Mucosa of stomach (tissue), 1 donor: ENCODE results near the gene PTPRC.

Experiments
- H3K27me3 ChIP-seq: one replicate; pipeline ENCODE4 v1.7.0; 2013; ENCODE audit warnings: mild to moderate bottlenecking, low read length; ENCODE audit not compliant: control insufficient read depth, insufficient read depth
- H3K36me3 ChIP-seq: one replicate; pipeline ENCODE4 v1.7.0; 2013; ENCODE audit warnings: low read length; ENCODE audit not compliant: control insufficient read depth, insufficient read depth
- H3K4me1 ChIP-seq: one replicate; pipeline ENCODE4 v1.7.0; 2013; ENCODE audit warnings: mild to moderate bottlenecking, low read length; ENCODE audit not compliant: control insufficient read depth, insufficient read depth
- H3K4me3 ChIP-seq: one replicate; pipeline ENCODE4 v1.7.0; 2013; ENCODE audit warnings: low read length
- H3K9ac ChIP-seq: one replicate; pipeline ENCODE4 v1.7.0; 2013; ENCODE audit warnings: mild to moderate bottlenecking, low read length, moderate library complexity
- H3K9me3 ChIP-seq: one replicate; pipeline ENCODE4 v1.7.0; 2013; ENCODE audit warnings: mild to moderate bottlenecking, low read length, moderate library complexity; ENCODE audit not compliant: control insufficient read depth
- donor health status: Pancreatic carcinoma.

PTPRC gene

GRCh38 chr1:198734323-198735008 is 95.6 kb downstream of the PTPRC start:
- Histone ChIP-seq H3K36me3 (no peaks in the 10 kb centered on the region), H3K9ac (no peak overlapping the region), H3K27me3 (no peaks in the 10 kb centered on the region), H3K9me3 (no peaks in the 10 kb centered on the region), H3K4me1 (no peaks in the 10 kb centered on the region), H3K4me3 (no peak overlapping the region)

GRCh38 chr1:198741744-198742143 is 102.9 kb downstream of the PTPRC start:
- Histone ChIP-seq H3K4me1 (no peaks in the 10 kb centered on the region), H3K27me3 (no peaks in the 10 kb centered on the region), H3K9me3 (no peaks in the 10 kb centered on the region), H3K9ac (no peak overlapping the region), H3K4me3 (no peak overlapping the region), H3K36me3 (no peaks in the 10 kb centered on the region)

GRCh38 chr1:198747127-198747526 is 108.3 kb downstream of the PTPRC start:
- Histone ChIP-seq H3K9me3 (no peaks in the 10 kb centered on the region), H3K36me3 (no peaks in the 10 kb centered on the region), H3K9ac (no peak overlapping the region), H3K4me3 (no peak overlapping the region), H3K4me1 (no peaks in the 10 kb centered on the region), H3K27me3 (no peaks in the 10 kb centered on the region)

- H3K4me3 ChIP-seq = no peak overlapping the region
- H3K9ac ChIP-seq = no peak overlapping the region
- no peaks in the 10 kb centered on the region for H3K27me3 ChIP-seq
- H3K36me3 ChIP-seq = no peaks in the 10 kb centered on the region
- no peaks in the 10 kb centered on the region for H3K9me3 ChIP-seq
- H3K4me1 ChIP-seq = no peaks in the 10 kb centered on the region
Observed at GRCh38 chr1:198749279-198749678, 110.4 kb downstream of the PTPRC start.

- no peaks in the 10 kb centered on the region for H3K27me3 ChIP-seq
- no peak overlapping the region for H3K4me3 ChIP-seq
- no peaks in the 10 kb centered on the region for H3K36me3 ChIP-seq
- no peaks in the 10 kb centered on the region for H3K9me3 ChIP-seq
- no peaks in the 10 kb centered on the region for H3K4me1 ChIP-seq
- no peak overlapping the region for H3K9ac ChIP-seq
Observed at GRCh38 chr1:198750081-198750480, 111.2 kb downstream of the PTPRC start.

GRCh38 chr1:198751741-198752140 is 112.9 kb downstream of the PTPRC start:
- H3K4me3 ChIP-seq = no peak overlapping the region
- H3K27me3 ChIP-seq = no peaks in the 10 kb centered on the region
- no peaks in the 10 kb centered on the region for H3K4me1 ChIP-seq
- H3K9ac ChIP-seq = no peak overlapping the region
- no peaks in the 10 kb centered on the region for H3K9me3 ChIP-seq
- H3K36me3 ChIP-seq = no peaks in the 10 kb centered on the region

- Histone ChIP-seq H3K9ac (no peak overlapping the region), H3K4me3 (no peak overlapping the region), H3K36me3 (no peaks in the 10 kb centered on the region), H3K9me3 (no peaks in the 10 kb centered on the region), H3K27me3 (no peaks in the 10 kb centered on the region), H3K4me1 (no peaks in the 10 kb centered on the region)
Observed at GRCh38 chr1:198754670-198755069, 115.8 kb downstream of the PTPRC start.

GRCh38 chr1:198755715-198756114 is 116.9 kb downstream of the PTPRC start:
- H3K4me3 ChIP-seq = no peak overlapping the region
- no peak overlapping the region for H3K9ac ChIP-seq
- no peaks in the 10 kb centered on the region for H3K9me3 ChIP-seq
- H3K4me1 ChIP-seq = no peaks in the 10 kb centered on the region
- H3K27me3 ChIP-seq = no peaks in the 10 kb centered on the region
- H3K36me3 ChIP-seq = no peaks in the 10 kb centered on the region

GRCh38 chr1:198756470-198756869 is 117.6 kb downstream of the PTPRC start:
- Histone ChIP-seq H3K9ac (no peak overlapping the region), H3K4me3 (no peak overlapping the region), H3K9me3 (no peaks in the 10 kb centered on the region), H3K4me1 (no peaks in the 10 kb centered on the region), H3K36me3 (no peaks in the 10 kb centered on the region), H3K27me3 (no peaks in the 10 kb centered on the region)

GRCh38 chr1:198761859-198762616 is 123.2 kb downstream of the PTPRC start:
- no peak overlapping the region for H3K9ac ChIP-seq
- no peaks in the 10 kb centered on the region for H3K9me3 ChIP-seq
- H3K4me3 ChIP-seq = no peak overlapping the region
- H3K27me3 ChIP-seq = no peaks in the 10 kb centered on the region
- no peaks in the 10 kb centered on the region for H3K36me3 ChIP-seq
- H3K4me1 ChIP-seq = no peaks in the 10 kb centered on the region

GRCh38 chr1:198763298-198763714 is 124.5 kb downstream of the PTPRC start:
- Histone ChIP-seq H3K4me1 (no peaks in the 10 kb centered on the region), H3K9me3 (no peaks in the 10 kb centered on the region), H3K27me3 (no peaks in the 10 kb centered on the region), H3K4me3 (no peak overlapping the region), H3K9ac (no peak overlapping the region), H3K36me3 (no peaks in the 10 kb centered on the region)

- H3K9ac ChIP-seq = no peak overlapping the region
- H3K27me3 ChIP-seq = no peaks in the 10 kb centered on the region
- H3K4me1 ChIP-seq = no peaks in the 10 kb centered on the region
- no peak overlapping the region for H3K4me3 ChIP-seq
- H3K9me3 ChIP-seq = no peaks in the 10 kb centered on the region
- H3K36me3 ChIP-seq = no peaks in the 10 kb centered on the region
Observed at GRCh38 chr1:198764748-198765147, 125.9 kb downstream of the PTPRC start.
